ENCODE measurements around the gene RND1. TPM values are rescaled to one million over a fixed set of nuclear protein-coding genes. Genes with fewer than 3 reads are reported as not detected.

The RND1 gene
- total and polyA plus RNA-seq, 2 of the 8 experiments (the other 6 are each of a cell fraction or from before 2014, with no cell fraction given), result 15.8 to 17.1 TPM

GRCh38 chr12:48907245-48907644, 41.6 kb upstream of the RND1 start:
- Histone ChIP-seq H2BK12ac (ENCODE audit: low read depth, low read length) (no peak overlapping the region), H3K4me3 (ENCODE audit: extremely low read depth in 1 of 4, insufficient read depth in 2 of 4, low read depth in 3 of 4, low read length in 4 of 4) (no peak overlapping the region), H3K9ac (replicated peaks in 1 of 4; ENCODE audit: extremely low read depth in 1 of 4, low read depth in 3 of 4, low read length in 3 of 4) (no peak overlapping the region), H2AK5ac (ENCODE audit: low read depth, low read length) (no peak overlapping the region), H3K4me2 (ENCODE audit: insufficient read depth in 1 of 2, low read depth in 2 of 2, low read length in 2 of 2) (no peak overlapping the region), H3K36me3 (ENCODE audit: control insufficient read depth in 2 of 4, insufficient read depth in 4 of 4, low read length in 3 of 4) (no peaks in the 10 kb centered on the region), H4K20me1 (replicated peaks in 1 of 2; ENCODE audit: control insufficient read depth in 1 of 2, insufficient read depth in 2 of 2, low read length in 2 of 2) (no peaks in the 10 kb centered on the region), H3K56ac (replicated peaks; ENCODE audit: insufficient read length, low read depth, low read length) (no peak overlapping the region), H3K4ac (replicated peaks; ENCODE audit: insufficient read length, low read depth, low read length) (no peak overlapping the region), H3K14ac (ENCODE audit: insufficient read length) (no peak overlapping the region), H3K79me1 (ENCODE audit: low read depth, low read length) (no peaks in the 10 kb centered on the region), H3K23me2 (ENCODE audit: low read depth, low read length) (no peaks in the 10 kb centered on the region; the same call in 1 of the 2 replicates), H3K27ac (ENCODE audit: low read depth, low read length) (no peak overlapping the region), H4K5ac (ENCODE audit: insufficient read length, low read depth, low read length) (no peak overlapping the region), H4K91ac (replicated peaks; ENCODE audit: insufficient read length, low read length) (no peak overlapping the region), H3K9me3 (ENCODE audit: insufficient read depth in 2 of 2, low read depth in 1 of 2, low read length in 1 of 2) (no peaks in the 10 kb centered on the region), H4K8ac (ENCODE audit: extremely low read depth, insufficient read depth, low read length) (no peak overlapping the region), H3K79me2 (ENCODE audit: control insufficient read depth in 1 of 2, insufficient read depth in 2 of 2, low read length in 2 of 2) (no peaks in the 10 kb centered on the region), H2BK20ac (ENCODE audit: low read length) (no peak overlapping the region), H3K23ac (ENCODE audit: insufficient read length) (no peak overlapping the region), H3K27me3 (replicated peaks in 1 of 4; ENCODE audit: control insufficient read depth in 3 of 4, extremely low read depth in 1 of 4, insufficient read depth in 3 of 4, low read length in 3 of 4) (no peaks in the 10 kb centered on the region), H3K4me1 (replicated peaks in 1 of 4; ENCODE audit: control insufficient read depth in 3 of 4, insufficient read depth in 4 of 4, low read length in 3 of 4) (0 out of 7 replicates have a peak, but pooled peaks cover 0 to 2% (median 0%) of the 10 kb centered on the region in 4 experiments), H3K18ac (ENCODE audit: extremely low read depth, low read length) (no peak overlapping the region), H2AFZ (ENCODE audit: low read length) (no peak overlapping the region), H2BK5ac (ENCODE audit: low read depth, low read length) (no peak overlapping the region), H2BK120ac (replicated peaks; ENCODE audit: low read depth, low read length) (no peak overlapping the region), H2BK15ac (ENCODE audit: low read length) (no peak overlapping the region)
- WGBS, 2 experiments (ENCODE audit: extremely low coverage in 1 of 2, insufficient coverage in 1 of 2, insufficient read length in 1 of 2, insufficient replicate concordance in 2 of 2, low coverage in 1 of 2, low lambda C conversion rate in 2 of 2, missing lambda C conversion rate in 1 of 2), result 87% methylated on average over 3 of the region's 3 CpGs; no CpG with 5 or more reads in 1 of the 2 experiments
- FAIRE-seq (no peak), DNase-seq (ENCODE audit: low read depth in 1 of 2, low spot score in 2 of 2) (no peak)
- ChIA-PET CTCF (ENCODE audit: partially characterized antibody) (interaction anchor here (2.4 kb wide), 1 partner anchor 55 kb away, joined by 7 read pairs; the partner anchor contains the start of gene DDX23), POLR2A (ENCODE audit: partially characterized antibody) (no interaction called here)
- TF ChIP-seq CHD2 (IDR thresholded peaks at IDR 0.05; ENCODE audit: low read length), result no peak
- TF ChIP-seq CREB1 (IDR thresholded peaks at IDR 0.05), result no peak
- TF ChIP-seq JUN (IDR thresholded peaks at IDR 0.05; ENCODE audit: low read depth, low read length), result no peak
- TF ChIP-seq, protein P1, sequence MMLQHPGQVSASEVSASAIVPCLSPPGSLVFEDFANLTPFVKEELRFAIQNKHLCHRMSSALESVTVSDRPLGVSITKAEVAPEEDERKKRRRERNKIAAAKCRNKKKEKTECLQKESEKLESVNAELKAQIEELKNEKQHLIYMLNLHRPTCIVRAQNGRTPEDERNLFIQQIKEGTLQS (IDR thresholded peaks at IDR 0.05; ENCODE audit: insufficient read depth, low read depth, low read length), result no peak
- TF ChIP-seq BCL11A (IDR thresholded peaks at IDR 0.05; ENCODE audit: low read depth in 2 of 2, low read length in 2 of 2), result no peak
